HepG2 (cell line): ENCODE measurements around the gene VSNL1. TPM values are rescaled to one million over a fixed set of nuclear protein-coding genes. Genes with fewer than 3 reads are reported as not detected.
A peak's percentile ranks its signal among the peaks of the same experiment; 100 is the strongest.

ENCODE experiments used
- MXD4 ChIP-seq: IDR thresholded peaks from 2 replicates; pipeline ENCODE4 v1.6.1; 2016; ENCODE audit warnings: mild to moderate bottlenecking, missing biosample characterization, missing genetic modification reagents
- NFKB2 ChIP-seq: sonication (generic); formaldehyde crosslinking; IDR thresholded peaks from 2 replicates; pipeline ENCODE4 v1.4.0; 2020; ENCODE audit warnings: missing genetic modification reagents, borderline replicate concordance
- NONO ChIP-seq, 2 experiments: fragments of 450-650 bp in 1 of 2; sonication (generic) in 1 of 2; formaldehyde crosslinking in 1 of 2; IDR thresholded peaks in 1 of 2; conservative IDR thresholded peaks in 1 of 2; 2 replicates each; pipeline versions ENCODE4 v1.6.1 to v1.8.0; 2017 to 2022; ENCODE audit warnings: mild to moderate bottlenecking in 1 of 2, missing genetic modification reagents in 1 of 2, moderate library complexity in 1 of 2
- RNF2 ChIP-seq: fragments of 450-650 bp; conservative IDR thresholded peaks from 2 replicates; pipeline ENCODE4 v1.6.1; 2016; ENCODE audit warnings: low read depth
- RORA ChIP-seq: sonication (generic); formaldehyde crosslinking; IDR thresholded peaks from 2 replicates; pipeline ENCODE4 v1.5.0; 2020; ENCODE audit warnings: mild to moderate bottlenecking, missing genetic modification reagents, moderate library complexity
- SMAD1 ChIP-seq: sonication (generic); formaldehyde crosslinking; IDR thresholded peaks from 2 replicates; pipeline ENCODE4 v1.4.0; 2020; ENCODE audit warnings: missing genetic modification reagents, low read depth, mild to moderate bottlenecking, borderline replicate concordance
- SUZ12 ChIP-seq: fragments of 150-350 bp; IDR thresholded peaks from 2 replicates; pipeline ENCODE4 v1.6.1; 2014; ENCODE audit warnings: low read depth, low read length
- TIGD3 ChIP-seq: sonication (generic); formaldehyde crosslinking; IDR thresholded peaks from 2 replicates; pipeline ENCODE4 v1.5.1; 2020; ENCODE audit warnings: mild to moderate bottlenecking, missing genetic modification reagents, borderline replicate concordance
- TP53 ChIP-seq: sonication (generic); formaldehyde crosslinking; conservative IDR thresholded peaks from 2 replicates; pipeline ENCODE4 v1.4.0; 2020; ENCODE audit warnings: missing genetic modification reagents
- ZBTB14 ChIP-seq: sonication (generic); formaldehyde crosslinking; IDR thresholded peaks from 2 replicates; pipeline ENCODE4 v1.4.0; 2020; ENCODE audit warnings: missing genetic modification reagents
- ZBTB42 ChIP-seq: sonication (generic); formaldehyde crosslinking; IDR thresholded peaks from 2 replicates; pipeline ENCODE4 v1.5.0; 2020; ENCODE audit warnings: mild to moderate bottlenecking, missing genetic modification reagents
- ZFAT ChIP-seq: sonication (generic); formaldehyde crosslinking; conservative IDR thresholded peaks from 2 replicates; pipeline ENCODE4 v1.8.1; 2023; ENCODE audit warnings: missing genetic modification reagents, inconsistent platforms
- ZNF549 ChIP-seq: sonication (generic); formaldehyde crosslinking; IDR thresholded peaks from 2 replicates; pipeline ENCODE4 v1.5.0; 2020; ENCODE audit warnings: missing genetic modification reagents
- ZNF572 ChIP-seq: sonication (generic); formaldehyde crosslinking; IDR thresholded peaks from 2 replicates; pipeline ENCODE4 v1.5.1; 2020; ENCODE audit warnings: mild to moderate bottlenecking, missing genetic modification reagents
- ZNF746 ChIP-seq: sonication (generic); formaldehyde crosslinking; IDR thresholded peaks from 2 replicates; pipeline ENCODE4 v1.8.0; 2022; ENCODE audit warnings: mild to moderate bottlenecking, missing genetic modification reagents
- ZNF891 ChIP-seq: sonication (generic); formaldehyde crosslinking; IDR thresholded peaks from 2 replicates; pipeline ENCODE4 v1.5.0; 2020; ENCODE audit warnings: mild to moderate bottlenecking, missing genetic modification reagents
- polyA plus RNA-seq, 8 experiments: library from polyadenylated mRNA; depleted of rRNA in 3 of 8; stranded (reverse) in 7 of 8; unstranded in 1 of 8; fragments of >200 nt; fragmentation: Illumina TruSeq in 4 of 8; extraction: Trizol in 4 of 8; gene quantifications; 2 replicates each; pipeline versions ENCODE4 v1.2.1 to v1.2.3, GENCODE V29; 2011 to 2016; ENCODE audit warnings: low read depth in 4 of 8, missing spikeins in 1 of 8, mixed read lengths in 1 of 8; ENCODE audit not compliant: insufficient read depth in 1 of 8
- total RNA-seq, 5 experiments: library from RNA; depleted of rRNA; stranded (reverse); fragments of >200 nt; fragmentation: Illumina TruSeq; extraction: Trizol; gene quantifications; 2 replicates each; pipeline ENCODE4 v1.2.3, GENCODE V29; 2016; ENCODE audit warnings: low read depth in 1 of 5
- TF ChIP-seq, protein P1 (sequence below): sonication (generic); formaldehyde crosslinking; conservative IDR thresholded peaks from 2 replicates; pipeline ENCODE4 v1.8.0; 2022; ENCODE audit warnings: low read depth, missing genetic modification reagents
- TF ChIP-seq, protein P2 (sequence below): sonication (generic); formaldehyde crosslinking; IDR thresholded peaks from 2 replicates; pipeline ENCODE4 v1.8.1; 2023; ENCODE audit warnings: mild to moderate bottlenecking, missing genetic modification reagents, borderline replicate concordance
- TF ChIP-seq, protein P3 (sequence below): sonication (generic); formaldehyde crosslinking; IDR thresholded peaks from 2 replicates; pipeline ENCODE4 v1.5.1; 2020; ENCODE audit warnings: missing genetic modification reagents, mild to moderate bottlenecking, borderline replicate concordance
- TF ChIP-seq, protein P4 (sequence below): IDR thresholded peaks from 2 replicates; pipeline ENCODE4 v1.6.1; 2016; ENCODE audit warnings: control low read depth

Gene VSNL1
- total and polyA plus RNA-seq, 2 of the 13 experiments (the other 11 are each of a cell fraction or from before 2014, with no cell fraction given): 63.2 to 95.9 TPM

DNA sequence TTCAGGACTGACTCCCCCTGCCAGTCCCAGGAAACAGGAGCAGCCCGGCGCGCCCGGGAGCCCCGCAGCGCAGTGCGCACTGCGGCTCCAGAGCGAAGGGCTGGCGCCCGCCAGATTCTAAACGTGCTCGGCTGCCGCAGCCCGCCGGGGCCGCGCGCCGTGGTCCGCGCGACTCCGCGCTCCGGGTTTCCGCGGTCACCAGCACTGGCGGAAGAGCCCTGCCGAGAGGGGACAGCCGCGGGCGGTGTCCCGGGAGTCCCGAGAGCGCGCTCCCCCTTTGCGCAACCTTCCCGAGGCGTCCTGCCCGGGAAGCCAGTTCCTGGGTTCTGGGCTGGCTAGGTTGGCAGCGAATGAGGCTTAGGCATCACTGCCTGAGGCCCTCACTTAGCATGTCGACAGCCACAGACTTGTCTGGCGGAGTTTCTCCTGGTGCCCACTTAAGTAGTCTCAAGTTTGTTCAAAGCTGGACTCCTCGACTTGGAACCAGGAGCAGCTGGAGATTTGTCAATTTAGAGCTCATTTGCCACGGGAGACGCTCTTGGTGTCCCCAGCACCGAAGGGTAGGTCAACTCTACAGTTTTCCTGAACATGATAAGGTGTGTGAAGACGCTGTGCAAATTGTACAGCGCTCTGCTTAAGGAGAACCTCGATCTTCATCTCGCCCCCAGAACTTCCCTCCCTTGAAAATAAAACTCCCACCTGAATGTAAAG, 1.5 kb upstream of the VSNL1 start (continued):
- TF ChIP-seq RNF2: 0 out of 2 replicates have a peak, but pooled peaks have one; percentile 41
- no peak for TF ChIP-seq SUZ12
- no peak; the same call in 1 of the 2 replicates for TF ChIP-seq TP53
- TF ChIP-seq ZNF746 (CRISPR knock-in tag): peak; percentile 86
- TF ChIP-seq, protein P1, sequence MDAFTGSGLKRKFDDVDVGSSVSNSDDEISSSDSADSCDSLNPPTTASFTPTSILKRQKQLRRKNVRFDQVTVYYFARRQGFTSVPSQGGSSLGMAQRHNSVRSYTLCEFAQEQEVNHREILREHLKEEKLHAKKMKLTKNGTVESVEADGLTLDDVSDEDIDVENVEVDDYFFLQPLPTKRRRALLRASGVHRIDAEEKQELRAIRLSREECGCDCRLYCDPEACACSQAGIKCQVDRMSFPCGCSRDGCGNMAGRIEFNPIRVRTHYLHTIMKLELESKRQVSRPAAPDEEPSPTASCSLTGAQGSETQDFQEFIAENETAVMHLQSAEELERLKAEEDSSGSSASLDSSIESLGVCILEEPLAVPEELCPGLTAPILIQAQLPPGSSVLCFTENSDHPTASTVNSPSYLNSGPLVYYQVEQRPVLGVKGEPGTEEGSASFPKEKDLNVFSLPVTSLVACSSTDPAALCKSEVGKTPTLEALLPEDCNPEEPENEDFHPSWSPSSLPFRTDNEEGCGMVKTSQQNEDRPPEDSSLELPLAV (CRISPR knock-in tag): 0 out of 2 replicates have a peak, but pooled peaks have one; percentile 26
- TF ChIP-seq MXD4: peak; percentile 75; the same call in 1 of the 2 replicates
- TF ChIP-seq, protein P2, sequence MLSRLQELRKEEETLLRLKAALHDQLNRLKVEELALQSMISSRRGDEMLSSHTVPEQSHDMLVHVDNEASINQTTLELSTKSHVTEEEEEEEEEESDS: no peak
- TF ChIP-seq ZNF549 (CRISPR knock-in tag): peak; percentile 85
- no peak for TF ChIP-seq TIGD3
- peak; percentile 98; the same call in 1 of the 2 replicates for TF ChIP-seq NFKB2
- TF ChIP-seq, protein P3, sequence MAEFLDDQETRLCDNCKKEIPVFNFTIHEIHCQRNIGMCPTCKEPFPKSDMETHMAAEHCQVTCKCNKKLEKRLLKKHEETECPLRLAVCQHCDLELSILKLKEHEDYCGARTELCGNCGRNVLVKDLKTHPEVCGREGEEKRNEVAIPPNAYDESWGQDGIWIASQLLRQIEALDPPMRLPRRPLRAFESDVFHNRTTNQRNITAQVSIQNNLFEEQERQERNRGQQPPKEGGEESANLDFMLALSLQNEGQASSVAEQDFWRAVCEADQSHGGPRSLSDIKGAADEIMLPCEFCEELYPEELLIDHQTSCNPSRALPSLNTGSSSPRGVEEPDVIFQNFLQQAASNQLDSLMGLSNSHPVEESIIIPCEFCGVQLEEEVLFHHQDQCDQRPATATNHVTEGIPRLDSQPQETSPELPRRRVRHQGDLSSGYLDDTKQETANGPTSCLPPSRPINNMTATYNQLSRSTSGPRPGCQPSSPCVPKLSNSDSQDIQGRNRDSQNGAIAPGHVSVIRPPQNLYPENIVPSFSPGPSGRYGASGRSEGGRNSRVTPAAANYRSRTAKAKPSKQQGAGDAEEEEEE (CRISPR knock-in tag): no peak
- TF ChIP-seq RORA: no peak
- peak; percentile 99 for TF ChIP-seq ZBTB14 (CRISPR knock-in tag)
- TF ChIP-seq NONO (IDR thresholded peaks at IDR 0.05): no peak
- TF ChIP-seq NONO (CRISPR knock-in tag; conservative IDR thresholded peaks at IDR 0.05): peak; percentile 95
- TF ChIP-seq ZNF572 (CRISPR knock-in tag): no peak
- peak; percentile 95 for TF ChIP-seq ZFAT (CRISPR knock-in tag)
- peak; percentile 91; the same call in 1 of the 2 replicates for TF ChIP-seq SMAD1 (CRISPR knock-in tag)
- TF ChIP-seq, protein P4, sequence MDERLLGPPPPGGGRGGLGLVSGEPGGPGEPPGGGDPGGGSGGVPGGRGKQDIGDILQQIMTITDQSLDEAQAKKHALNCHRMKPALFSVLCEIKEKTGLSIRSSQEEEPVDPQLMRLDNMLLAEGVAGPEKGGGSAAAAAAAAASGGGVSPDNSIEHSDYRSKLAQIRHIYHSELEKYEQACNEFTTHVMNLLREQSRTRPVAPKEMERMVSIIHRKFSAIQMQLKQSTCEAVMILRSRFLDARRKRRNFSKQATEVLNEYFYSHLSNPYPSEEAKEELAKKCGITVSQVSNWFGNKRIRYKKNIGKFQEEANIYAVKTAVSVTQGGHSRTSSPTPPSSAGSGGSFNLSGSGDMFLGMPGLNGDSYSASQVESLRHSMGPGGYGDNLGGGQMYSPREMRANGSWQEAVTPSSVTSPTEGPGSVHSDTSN: no peak
- TF ChIP-seq ZNF891 (CRISPR knock-in tag): peak; percentile 97
- peak; percentile 89 for TF ChIP-seq ZBTB42 (CRISPR knock-in tag)
